B cell (primary cell): Measurements from ENCODE around the gene CBLN2. TPM values are rescaled to one million over a fixed set of nuclear protein-coding genes. Genes with fewer than 3 reads are reported as not detected.

Experiments used
- ATAC-seq: fragments of 200-7000 bp; cut with Tn5 transposase; one replicate; pipeline ENCODE4 v1.10.0; 2021; ENCODE audit warnings: low read depth, mild to moderate bottlenecking, moderate number of reproducible peaks, moderate library complexity
- CTCF ChIA-PET: fragments of 350-600 bp; sonication (Branson Sonifier 250); formaldehyde crosslinking; loops from one replicate; lab custom pipeline; 2021; ENCODE audit warnings: antibody characterized with exemption, inconsistent platforms; lab: Charles Lee
- POLR2A ChIA-PET: fragments of 350-600 bp; sonication (Branson Sonifier 250); formaldehyde crosslinking; loops from one replicate; lab custom pipeline; 2021; ENCODE audit warnings: antibody characterized with exemption; lab: Charles Lee
- DNase-seq: peaks from one replicate; pipeline ENCODE4 v3.0.0; 2013
- H2AFZ ChIP-seq: 2 replicates; pipeline ENCODE4 v1.6.1; 2012; ENCODE audit warnings: mild to moderate bottlenecking, low read depth, low read length; ENCODE audit not compliant: insufficient read depth, poor library complexity, severe bottlenecking
- H3K27ac ChIP-seq, 2 donors: 1 replicate in 1 of 2; 2 replicates in 1 of 2; pipeline ENCODE4 v1.5.1; 2012 to 2013; ENCODE audit warnings: low read length in 2 of 2, mild to moderate bottlenecking in 2 of 2, moderate library complexity in 1 of 2
- H3K27me3 ChIP-seq, 4 experiments: fragments of 200-600 bp in 1 of 4; sonication (generic) in 1 of 4; replicated peaks in 1 of 4; 1 replicate in 2 of 4; 2 replicates in 2 of 4; pipeline versions ENCODE4 v1.6.1 to v1.7.0; 2013 to 2016; ENCODE audit warnings: low read length in 3 of 4, mild to moderate bottlenecking in 2 of 4, mixed read lengths in 1 of 4, moderate library complexity in 1 of 4; ENCODE audit not compliant: insufficient read depth in 4 of 4, control insufficient read depth in 3 of 4; ENCODE audit errors: control extremely low read depth in 1 of 4
- H3K36me3 ChIP-seq, 2 experiments: replicated peaks in 1 of 2; 1 replicate in 1 of 2; 2 replicates in 1 of 2; pipeline versions ENCODE4 v1.6.1 to v1.7.1; 2013; ENCODE audit warnings: low read length in 1 of 2; ENCODE audit not compliant: insufficient read depth in 2 of 2, control insufficient read depth in 1 of 2; ENCODE audit errors: control extremely low read depth in 1 of 2, extremely low read depth in 1 of 2
- H3K4me1 ChIP-seq, 2 donors: fragments of 200-600 bp in 1 of 2; sonication (generic) in 1 of 2; 1 replicate in 1 of 2; 2 replicates in 1 of 2; pipeline versions ENCODE4 v1.5.1 to v1.6.1; 2013 to 2017; ENCODE audit warnings: low read length in 2 of 2; ENCODE audit not compliant: control insufficient read depth in 2 of 2, insufficient read depth in 2 of 2
- H3K4me2 ChIP-seq: replicated peaks from 2 replicates; pipeline ENCODE3; 2012; ENCODE audit warnings: mild to moderate bottlenecking, low read depth, low read length; ENCODE audit not compliant: poor library complexity, severe bottlenecking
- H3K4me3 ChIP-seq, 5 experiments: fragments of 200-600 bp in 1 of 5; sonication (generic) in 1 of 5; 1 replicate in 3 of 5; 2 replicates in 2 of 5; pipeline versions ENCODE4 v1.5.1 to v1.7.0; 2011 to 2016; ENCODE audit warnings: low read length in 4 of 5, mild to moderate bottlenecking in 4 of 5, low read depth in 2 of 5, control low read depth in 1 of 5, moderate library complexity in 1 of 5; ENCODE audit not compliant: insufficient read depth in 1 of 5; ENCODE audit errors: control extremely low read depth in 1 of 5, extremely low read depth in 1 of 5
- H3K79me2 ChIP-seq: fragments of 200-600 bp; sonication (generic); one replicate; pipeline ENCODE4 v1.6.0; 2016; ENCODE audit warnings: low read length; ENCODE audit not compliant: control insufficient read depth, insufficient read depth
- H3K9ac ChIP-seq: fragments of 200-600 bp; sonication (generic); 2 replicates; pipeline ENCODE4 v1.6.1; 2017; ENCODE audit warnings: mild to moderate bottlenecking, low read length, moderate library complexity
- H3K9me3 ChIP-seq, 3 donors: one replicate each; pipeline versions ENCODE4 v1.6.1 to v1.7.1; 2013; ENCODE audit warnings: low read length in 2 of 3; ENCODE audit not compliant: control insufficient read depth in 2 of 3, insufficient read depth in 1 of 3; ENCODE audit errors: control extremely low read depth in 1 of 3
- H4K20me1 ChIP-seq: 2 replicates; pipeline ENCODE4 v1.6.0; 2012; ENCODE audit warnings: mild to moderate bottlenecking, low read length; ENCODE audit not compliant: insufficient read depth, control insufficient read depth, poor library complexity, severe bottlenecking
- H3K27ac Mint-ChIP-seq: one replicate; pipeline ENCODE4 v1.8.0; 2021; ENCODE audit warnings: mixed read lengths
- H3K27me3 Mint-ChIP-seq: one replicate; pipeline ENCODE4 v1.8.0; 2021; ENCODE audit warnings: mixed read lengths
- H3K4me1 Mint-ChIP-seq: one replicate; pipeline ENCODE4 v1.8.0; 2021; ENCODE audit warnings: mixed read lengths
- H3K4me3 Mint-ChIP-seq: one replicate; pipeline ENCODE4 v1.8.0; 2021; ENCODE audit warnings: mixed read lengths
- H3K9me3 Mint-ChIP-seq: one replicate; pipeline ENCODE4 v1.8.0; 2022; ENCODE audit warnings: mixed read lengths; ENCODE audit not compliant: insufficient read depth
- CTCF ChIP-seq: fragments of 200-600 bp; IDR thresholded peaks from one replicate; pipeline ENCODE4 v1.8.0; 2022; ENCODE audit warnings: antibody characterized with exemption, mild to moderate bottlenecking
- EZH2 ChIP-seq: IDR thresholded peaks from 2 replicates; pipeline ENCODE4 v1.6.1; 2012; ENCODE audit warnings: borderline replicate concordance, low read depth, mild to moderate bottlenecking, moderate library complexity, low read length; ENCODE audit not compliant: insufficient read depth, poor library complexity, severe bottlenecking
- WGBS: methylation state at CpG from one replicate; pipeline ENCODE4 v1.1.5; 2013; ENCODE audit warnings: missing lambda C conversion rate; ENCODE audit not compliant: insufficient coverage; 5-methylcytosine and 5-hydroxymethylcytosine counted together
- intact Hi-C: fragments of 100-400 bp; cut with micrococcal nuclease; formaldehyde crosslinking; loops from one replicate; pipeline ENCODE4 v1.10.0; 2022
- polyA plus RNA-seq: library from polyadenylated mRNA; depleted of rRNA; stranded (reverse); fragments of >200 nt; gene quantifications from 2 replicates; pipeline ENCODE4 v1.2.3, GENCODE V29; 2012
- total RNA-seq, 2 donors: library from RNA; stranded (reverse); fragments of 120-200 nt in 1 of 2; gene quantifications; 1 replicate in 1 of 2; 2 replicates in 1 of 2; pipeline versions ENCODE4 v1.2.3 to v1.2.4, GENCODE V29; 2013 to 2022

Gene CBLN2
- total and polyA plus RNA-seq, 2 donors (not counting 1 experiment from before 2014, with no cell fraction given) = not detected

DNA sequence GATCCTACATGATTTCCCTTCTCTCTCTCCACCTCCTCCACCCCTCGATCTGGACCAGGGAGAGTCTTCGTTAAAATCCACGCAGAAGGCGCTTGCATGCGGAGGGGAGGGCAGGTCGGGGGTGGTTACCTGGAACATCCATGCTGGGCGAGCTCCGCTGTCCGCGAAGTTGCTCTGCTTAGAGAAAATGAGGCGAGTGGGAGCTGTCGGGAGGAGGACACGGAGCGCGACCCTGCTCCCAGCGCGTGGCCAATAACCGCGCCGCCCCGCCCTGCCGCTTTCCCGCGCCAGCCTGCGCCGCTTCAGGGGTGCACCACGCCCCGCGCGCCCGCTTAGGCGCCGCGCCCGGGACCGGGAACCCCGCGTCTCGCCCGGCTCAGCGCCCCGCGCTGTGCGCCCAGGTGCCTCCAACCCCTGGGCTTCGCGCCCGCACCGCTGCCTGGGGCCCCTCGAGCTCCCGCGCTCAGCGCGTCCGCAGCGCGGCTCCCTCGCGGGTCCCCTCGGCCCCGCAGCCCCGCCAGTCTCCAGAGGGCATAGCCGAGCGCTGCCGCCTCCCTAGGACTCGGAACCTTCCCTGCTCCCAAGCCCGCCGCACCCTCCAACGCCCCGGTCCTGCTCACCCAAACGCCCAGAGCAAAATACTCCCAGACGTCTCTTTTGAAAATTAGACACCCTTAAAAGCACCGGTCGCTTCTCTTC lies 636 bp downstream of the CBLN2 start:
- Mint-ChIP-seq H3K9me3 (no peaks in the 10 kb centered on the region), H3K27ac (no peak overlapping the region), H3K27me3 (peaks cover 45% of the 10 kb centered on the region), H3K4me1 (peaks cover 9% of the 10 kb centered on the region), H3K4me3 (peak overlapping the region; percentile 45)
- peaks cover 0 to 30% (median 10%) of the 10 kb centered on the region in 4 experiments for H3K27me3 ChIP-seq
- TF ChIP-seq CTCF = no peak
- no peak for TF ChIP-seq EZH2
- CTCF ChIA-PET = interaction anchor here (0.7 to 1.8 kb wide), 2 partner anchors 1611 to 1918 kb away, joined by 3 to 6 read pairs; no protein-coding TSS in a partner anchor
- WGBS = 3% methylated on average over 70 of the region's 73 CpGs
- DNase-seq = peak; percentile 6
- intact Hi-C loops = no loop called here
- no peak overlapping the region for H3K9ac ChIP-seq
- H3K9me3 ChIP-seq = no peaks in the 10 kb centered on the region
- H3K36me3 ChIP-seq = no peaks in the 10 kb centered on the region
- no peak overlapping the region for H3K4me3 ChIP-seq
- peaks cover 0 to 4% of the 10 kb centered on the region in 2 donors for H3K4me1 ChIP-seq
- no peaks in the 10 kb centered on the region for H4K20me1 ChIP-seq
- no peaks in the 10 kb centered on the region for H3K79me2 ChIP-seq
- H3K4me2 ChIP-seq = peak overlapping the region; percentile 42
- peak overlapping the region; percentile 42 for H2AFZ ChIP-seq
- ATAC-seq = no peak
- no peak overlapping the region for H3K27ac ChIP-seq
- POLR2A ChIA-PET = no interaction called here

DNA sequence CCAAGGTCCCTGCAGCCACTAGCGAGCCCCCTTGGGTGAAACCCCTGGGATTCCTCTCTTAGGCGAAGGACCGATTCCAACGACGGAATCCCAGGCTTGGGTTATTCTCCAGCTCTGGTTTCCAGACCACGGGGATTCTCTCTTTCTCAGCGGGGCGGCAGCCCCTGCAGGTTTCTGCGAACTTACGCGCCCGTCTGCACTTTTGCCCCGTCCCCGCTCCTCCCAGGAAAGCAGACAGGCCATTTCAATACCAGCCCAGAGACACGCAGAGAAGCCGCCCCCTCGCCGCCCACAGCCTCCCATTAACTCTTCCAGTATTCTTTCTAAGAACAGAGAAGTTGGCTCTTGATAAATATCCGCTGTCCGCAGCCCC lies 1.2 kb downstream of the CBLN2 start:
- Histone ChIP-seq H3K36me3 (no peaks in the 10 kb centered on the region), H3K4me1 (peaks cover 0 to 4% of the 10 kb centered on the region in 2 donors), H3K79me2 (no peaks in the 10 kb centered on the region), H2AFZ (no peak overlapping the region), H3K9ac (no peak overlapping the region), H3K4me3 (no peak overlapping the region), H4K20me1 (no peaks in the 10 kb centered on the region), H3K4me2 (peak overlapping the region; percentile 42), H3K9me3 (peaks cover 0 to 2% (median 0%) of the 10 kb centered on the region in 3 donors), H3K27ac (no peak overlapping the region), H3K27me3 (peaks cover 0 to 32% (median 10%) of the 10 kb centered on the region in 4 experiments)
- 3% methylated on average over 19 of the region's 20 CpGs for WGBS
- no peak for ATAC-seq
- peaks cover 45% of the 10 kb centered on the region for H3K27me3 Mint-ChIP-seq
- peaks cover 9% of the 10 kb centered on the region for H3K4me1 Mint-ChIP-seq
- H3K9me3 Mint-ChIP-seq = no peaks in the 10 kb centered on the region
- intact Hi-C loops = no loop called here
- POLR2A ChIA-PET = no interaction called here
- CTCF ChIA-PET = no interaction called here
- H3K27ac Mint-ChIP-seq = no peak overlapping the region
- no peak for TF ChIP-seq EZH2
- no peak for TF ChIP-seq CTCF
- DNase-seq = peak; percentile 7
- no peak overlapping the region for H3K4me3 Mint-ChIP-seq
